Duodenal mucosa (tissue), 2 donors: Measurements from ENCODE around the gene NEK6.

Experiments used
- H3K27ac ChIP-seq: one replicate; pipeline ENCODE4 v1.7.0; 2013; ENCODE audit warnings: low read depth, low read length
- H3K27me3 ChIP-seq, 2 donors: one replicate each; pipeline ENCODE4 v1.7.0; 2013; ENCODE audit warnings: low read length in 2 of 2, control low read depth in 1 of 2; ENCODE audit not compliant: insufficient read depth in 2 of 2, control insufficient read depth in 1 of 2
- H3K36me3 ChIP-seq, 2 donors: one replicate each; pipeline ENCODE4 v1.7.0; 2013; ENCODE audit warnings: low read length in 2 of 2, control low read depth in 1 of 2; ENCODE audit not compliant: insufficient read depth in 2 of 2, control insufficient read depth in 1 of 2
- H3K4me1 ChIP-seq, 2 donors: one replicate each; pipeline ENCODE4 v1.7.0; 2013; ENCODE audit warnings: low read length in 2 of 2, control low read depth in 1 of 2; ENCODE audit not compliant: insufficient read depth in 2 of 2, control insufficient read depth in 1 of 2
- H3K4me3 ChIP-seq, 2 donors: one replicate each; pipeline ENCODE4 v1.7.0; 2013; ENCODE audit warnings: low read length in 2 of 2, low read depth in 1 of 2
- H3K9ac ChIP-seq, 2 donors: one replicate each; pipeline ENCODE4 v1.7.0; 2013; ENCODE audit warnings: low read length in 2 of 2, low read depth in 1 of 2
- H3K9me3 ChIP-seq, 2 donors: one replicate each; pipeline ENCODE4 v1.7.0; 2013; ENCODE audit warnings: low read length in 2 of 2, control low read depth in 1 of 2; ENCODE audit not compliant: control insufficient read depth in 1 of 2

Gene NEK6

GRCh38 chr9:124346347-124347163 is 88.8 kb downstream of the NEK6 start:
- Histone ChIP-seq H3K9ac (no peak overlapping the region), H3K36me3 (peaks cover 32 to 85% of the 10 kb centered on the region in 2 donors)

DNA sequence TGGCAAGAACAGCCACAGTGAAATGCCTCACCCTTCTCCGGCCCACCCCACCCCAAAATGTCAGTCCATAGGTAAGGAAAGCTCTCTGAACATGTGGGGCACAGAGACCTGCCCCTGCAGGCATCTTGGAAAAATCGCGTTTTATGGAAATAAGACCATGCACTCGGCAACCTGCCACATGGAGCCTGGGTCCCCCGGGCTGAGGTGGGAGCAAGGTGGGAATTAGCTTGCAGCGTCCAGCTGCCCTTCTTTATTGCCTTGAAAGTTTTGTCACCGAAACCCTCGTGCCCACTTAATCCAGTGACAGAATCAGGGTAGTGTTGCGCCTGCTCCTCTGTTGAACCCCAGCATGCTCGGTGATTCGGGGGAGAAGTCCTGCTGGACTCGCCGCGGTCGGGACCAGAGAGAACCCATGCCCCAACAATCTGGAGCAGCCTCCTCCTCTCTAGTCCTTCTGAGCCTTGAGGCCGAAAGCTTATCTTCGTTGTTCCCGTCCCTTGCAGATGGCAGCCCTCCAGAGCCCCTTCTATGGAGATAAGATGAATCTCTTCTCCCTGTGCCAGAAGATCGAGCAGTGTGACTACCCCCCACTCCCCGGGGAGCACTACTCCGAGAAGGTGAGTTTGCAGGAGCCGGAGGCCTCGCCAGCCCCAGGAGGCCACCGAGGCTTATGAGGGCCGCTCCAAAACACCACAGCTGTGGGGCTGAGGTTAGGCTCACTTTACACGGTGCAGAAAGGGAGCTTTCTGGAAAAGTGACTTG is 89.6 kb downstream of the NEK6 start:
- Histone ChIP-seq H3K9ac (no peak overlapping the region), H3K4me3 (no peak overlapping the region), H3K9me3 (no peaks in the 10 kb centered on the region), H3K36me3 (peaks cover 39 to 87% of the 10 kb centered on the region in 2 donors), H3K4me1 (no peaks in the 10 kb centered on the region), H3K27me3 (no peaks in the 10 kb centered on the region), H3K27ac (no peak overlapping the region)

More at GRCh38 chr9:124346347-124347163, 88.8 kb downstream of the NEK6 start:
- Histone ChIP-seq H3K4me3 (no peak overlapping the region), H3K27me3 (no peaks in the 10 kb centered on the region), H3K27ac (no peak overlapping the region), H3K4me1 (no peaks in the 10 kb centered on the region), H3K9me3 (no peaks in the 10 kb centered on the region)

DNA sequence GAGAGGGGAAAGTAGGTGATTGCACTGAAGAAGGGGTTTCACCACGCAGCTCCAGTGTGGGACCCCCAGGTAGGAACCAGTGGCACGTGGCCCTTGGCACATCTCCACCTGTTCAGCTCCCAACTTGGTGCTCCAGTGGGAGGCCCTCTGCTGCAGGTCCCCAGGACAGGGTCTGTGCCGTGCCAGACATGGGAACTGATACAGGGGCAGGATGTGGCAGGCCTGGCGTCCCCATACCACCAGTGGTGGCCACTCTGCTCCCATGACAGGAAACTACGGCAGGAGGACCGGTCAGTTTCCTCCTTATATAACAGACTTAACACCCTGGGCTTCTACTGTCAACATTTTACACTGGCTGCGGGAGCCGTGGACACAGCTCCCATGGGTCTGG is 90.2 kb downstream of the NEK6 start:
- no peak overlapping the region for H3K4me3 ChIP-seq
- H3K4me1 ChIP-seq: no peaks in the 10 kb centered on the region
- no peak overlapping the region for H3K27ac ChIP-seq
- H3K36me3 ChIP-seq: peaks cover 45 to 89% of the 10 kb centered on the region in 2 donors
- no peaks in the 10 kb centered on the region for H3K27me3 ChIP-seq
- no peak overlapping the region for H3K9ac ChIP-seq
- H3K9me3 ChIP-seq: no peaks in the 10 kb centered on the region

DNA sequence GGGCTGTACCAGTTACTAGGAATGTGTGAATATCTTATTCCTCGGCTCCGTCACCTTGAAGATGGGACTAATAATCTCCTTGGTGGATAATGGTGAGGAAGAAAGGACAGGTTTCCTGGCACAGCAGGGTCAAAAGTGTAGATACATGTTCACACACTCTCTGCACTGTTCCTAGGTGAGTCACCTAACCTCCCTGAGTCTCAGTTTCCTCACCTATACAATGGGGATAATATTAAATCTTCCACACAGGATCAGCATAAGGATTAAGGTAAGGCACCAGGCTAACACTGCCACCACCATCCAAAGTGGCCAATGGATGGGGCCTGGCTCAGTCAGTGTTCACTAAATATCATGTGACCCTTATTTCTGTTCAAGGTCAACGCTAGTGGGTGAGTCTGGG is 90.6 kb downstream of the NEK6 start:
- Histone ChIP-seq H3K9ac (no peak overlapping the region), H3K9me3 (no peaks in the 10 kb centered on the region), H3K27me3 (no peaks in the 10 kb centered on the region), H3K4me1 (no peaks in the 10 kb centered on the region), H3K36me3 (peaks cover 49 to 93% of the 10 kb centered on the region in 2 donors), H3K27ac (no peak overlapping the region), H3K4me3 (no peak overlapping the region)

GRCh38 chr9:124348831-124349230 is 91.1 kb downstream of the NEK6 start:
- Histone ChIP-seq H3K27me3 (no peaks in the 10 kb centered on the region), H3K9ac (no peak overlapping the region), H3K9me3 (no peaks in the 10 kb centered on the region), H3K27ac (no peak overlapping the region), H3K4me3 (no peak overlapping the region), H3K36me3 (peaks cover 53 to 93% of the 10 kb centered on the region in 2 donors), H3K4me1 (no peaks in the 10 kb centered on the region)

DNA sequence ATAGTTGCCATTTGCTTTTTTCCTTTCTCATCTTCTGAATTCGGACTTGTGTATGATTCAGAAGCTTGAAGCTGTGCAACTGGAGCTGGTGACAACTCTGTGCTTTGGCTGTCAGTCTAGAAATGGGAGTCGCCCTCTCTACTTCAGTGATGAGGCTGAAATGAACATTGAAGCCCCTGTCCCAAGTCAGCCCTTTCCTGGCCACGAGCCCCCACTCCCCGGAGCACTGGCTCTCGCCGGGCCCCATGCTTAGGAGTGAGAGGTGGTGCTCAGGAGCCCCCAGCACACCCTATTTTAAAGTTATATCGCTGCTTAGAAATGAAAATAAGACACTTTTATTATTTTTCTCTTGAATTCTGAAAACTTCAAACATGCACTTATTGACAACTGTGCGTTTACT is 91.5 kb downstream of the NEK6 start:
- H3K9me3 ChIP-seq: no peaks in the 10 kb centered on the region
- no peak overlapping the region for H3K9ac ChIP-seq
- no peaks in the 10 kb centered on the region for H3K4me1 ChIP-seq
- H3K36me3 ChIP-seq: peaks cover 53 to 93% of the 10 kb centered on the region in 2 donors
- no peaks in the 10 kb centered on the region for H3K27me3 ChIP-seq
- no peak overlapping the region for H3K4me3 ChIP-seq
- no peak overlapping the region for H3K27ac ChIP-seq

GRCh38 chr9:124349675-124350493 is 92.1 kb downstream of the NEK6 start:
- Histone ChIP-seq H3K4me3 (no peak overlapping the region), H3K27ac (no peak overlapping the region), H3K9ac (no peak overlapping the region), H3K4me1 (no peaks in the 10 kb centered on the region), H3K36me3 (peaks cover 57 to 94% of the 10 kb centered on the region in 2 donors), H3K9me3 (no peaks in the 10 kb centered on the region), H3K27me3 (no peaks in the 10 kb centered on the region)

DNA sequence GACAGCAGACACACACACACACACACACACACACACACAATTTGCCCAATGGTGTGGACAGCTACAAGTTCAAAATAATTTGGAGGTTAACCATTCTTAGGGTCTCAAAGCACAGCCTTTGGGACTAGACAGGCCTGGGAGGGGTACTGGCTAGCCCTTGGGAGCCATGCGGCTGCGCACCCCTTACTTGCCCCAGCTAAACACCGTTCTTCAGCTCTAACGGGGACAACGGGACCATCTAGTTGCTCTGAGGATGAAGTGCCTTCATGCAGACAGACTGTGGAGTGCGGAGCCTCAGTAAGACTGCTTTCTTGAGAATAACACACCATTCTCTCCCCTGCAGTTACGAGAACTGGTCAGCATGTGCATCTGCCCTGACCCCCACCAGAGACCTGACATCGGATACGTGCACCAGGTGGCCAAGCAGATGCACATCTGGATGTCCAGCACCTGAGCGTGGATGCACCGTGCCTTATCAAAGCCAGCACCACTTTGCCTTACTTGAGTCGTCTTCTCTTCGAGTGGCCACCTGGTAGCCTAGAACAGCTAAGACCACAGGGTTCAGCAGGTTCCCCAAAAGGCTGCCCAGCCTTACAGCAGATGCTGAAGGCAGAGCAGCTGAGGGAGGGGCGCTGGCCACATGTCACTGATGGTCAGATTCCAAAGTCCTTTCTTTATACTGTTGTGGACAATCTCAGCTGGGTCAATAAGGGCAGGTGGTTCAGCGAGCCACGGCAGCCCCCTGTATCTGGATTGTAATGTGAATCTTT is 92.9 kb downstream of the NEK6 start:
- Histone ChIP-seq H3K9ac (no peak overlapping the region), H3K27me3 (no peaks in the 10 kb centered on the region), H3K4me1 (no peaks in the 10 kb centered on the region), H3K9me3 (no peaks in the 10 kb centered on the region), H3K27ac (no peak overlapping the region), H3K4me3 (no peak overlapping the region), H3K36me3 (peaks cover 57 to 96% of the 10 kb centered on the region in 2 donors)

- no peaks in the 10 kb centered on the region for H3K9me3 ChIP-seq
- no peak overlapping the region for H3K9ac ChIP-seq
- H3K4me3 ChIP-seq: no peak overlapping the region
- H3K36me3 ChIP-seq: peaks cover 63 to 99% of the 10 kb centered on the region in 2 donors
- H3K27me3 ChIP-seq: no peaks in the 10 kb centered on the region
- no peaks in the 10 kb centered on the region for H3K4me1 ChIP-seq
- no peak overlapping the region for H3K27ac ChIP-seq
Measured at GRCh38 chr9:124351672-124352468, 94.1 kb downstream of the NEK6 start.
